Activated CD4-positive, CD25-positive, alpha-beta regulatory T cell treated with anti-CD3 and anti-CD28 coated beads, Interleukin-2, amount 50 U/mL, for 16 hours (primary cell): ENCODE measurements around the gene RASGRF2.
"Not testable (repeated sequence)": the region's sequence is repeated elsewhere in the genome, so short reads cannot be mapped to it uniquely, and the experiment has no call there.

Experiments used
- DNase-seq: peaks from one replicate; pipeline ENCODE4 v3.0.0-alpha.2; 2020; ENCODE audit warnings: low read depth, low spot score

Gene RASGRF2

DNA sequence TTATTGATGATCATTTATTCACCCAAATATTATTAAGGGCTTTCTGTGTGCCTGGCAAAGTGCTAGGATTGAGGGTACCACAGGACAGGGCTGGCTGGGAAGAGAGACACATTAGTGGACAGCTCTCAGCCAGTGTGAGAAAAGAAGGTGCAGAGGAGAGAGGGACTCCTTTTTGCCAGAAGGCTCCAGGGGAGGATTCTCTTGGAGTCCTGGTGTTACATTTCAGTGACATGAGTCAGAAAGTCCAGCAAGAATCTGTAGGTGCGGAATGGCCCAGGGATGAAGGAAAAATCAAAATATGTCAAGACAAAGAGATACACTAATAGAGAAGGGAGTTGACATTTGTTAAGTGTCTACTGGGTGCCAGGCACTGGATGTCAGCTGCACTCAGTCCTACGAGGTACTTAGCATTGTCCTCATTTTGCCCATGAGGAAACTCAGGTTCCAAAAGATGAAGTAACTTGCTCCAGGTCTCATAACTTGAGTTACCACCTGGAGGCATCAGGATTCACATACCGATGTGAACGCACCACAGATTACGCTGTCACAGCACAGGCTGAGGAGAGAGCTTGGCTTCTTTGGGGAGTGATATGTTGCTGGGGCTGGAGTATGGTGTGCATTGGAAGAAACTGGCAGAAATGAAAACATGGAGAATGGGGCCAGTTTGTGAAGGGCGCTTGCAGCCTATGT lies 60.5 kb downstream of the RASGRF2 start:
- no peak for DNase-seq

DNA sequence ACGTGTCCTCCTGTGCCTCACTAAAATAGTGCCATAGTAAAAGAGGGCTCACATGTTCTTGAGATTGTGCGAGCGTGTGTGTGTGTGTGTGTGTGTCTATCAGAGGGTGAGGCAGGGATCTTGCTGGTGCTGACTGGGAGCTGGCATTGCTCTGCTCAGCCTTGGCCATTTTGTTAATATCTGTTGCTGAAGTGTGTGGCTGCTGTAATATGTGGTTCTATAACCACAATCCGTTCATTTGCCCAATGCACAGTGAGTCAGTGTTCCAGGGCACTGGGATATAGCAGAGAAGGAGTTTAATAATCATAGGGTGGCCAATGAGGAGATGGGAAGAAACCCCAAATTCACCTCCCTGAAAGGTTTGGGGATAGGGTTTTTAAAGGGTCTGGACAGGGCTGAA lies 61.3 kb downstream of the RASGRF2 start:
- DNase-seq, result no peak

GRCh38 chr5:81021951-81022687 lies 62.0 kb downstream of the RASGRF2 start:
- no peak for DNase-seq

DNA sequence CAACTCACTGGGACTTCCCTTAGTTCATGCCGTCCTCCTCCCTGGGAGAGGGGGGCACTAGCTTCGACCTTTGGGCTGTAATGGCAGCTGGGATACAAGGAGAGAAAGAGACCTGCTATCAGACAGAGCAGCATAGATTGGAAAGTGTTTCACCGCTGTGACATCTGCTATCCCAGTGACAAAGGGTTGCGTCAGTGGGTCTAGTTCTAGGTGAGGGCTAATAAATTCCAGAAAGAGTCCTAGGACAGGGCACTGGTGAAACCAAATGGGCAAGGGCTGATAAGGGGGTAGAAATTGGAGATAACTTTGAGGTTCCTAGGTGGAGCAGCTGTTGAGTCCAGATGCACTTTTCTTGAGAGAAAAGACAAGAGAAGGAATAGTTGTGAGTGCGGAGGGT lies 62.5 kb downstream of the RASGRF2 start:
- DNase-seq, result no peak

- DNase-seq, result no peak
Measured at GRCh38 chr5:81023261-81023970, 63.3 kb downstream of the RASGRF2 start.

DNA sequence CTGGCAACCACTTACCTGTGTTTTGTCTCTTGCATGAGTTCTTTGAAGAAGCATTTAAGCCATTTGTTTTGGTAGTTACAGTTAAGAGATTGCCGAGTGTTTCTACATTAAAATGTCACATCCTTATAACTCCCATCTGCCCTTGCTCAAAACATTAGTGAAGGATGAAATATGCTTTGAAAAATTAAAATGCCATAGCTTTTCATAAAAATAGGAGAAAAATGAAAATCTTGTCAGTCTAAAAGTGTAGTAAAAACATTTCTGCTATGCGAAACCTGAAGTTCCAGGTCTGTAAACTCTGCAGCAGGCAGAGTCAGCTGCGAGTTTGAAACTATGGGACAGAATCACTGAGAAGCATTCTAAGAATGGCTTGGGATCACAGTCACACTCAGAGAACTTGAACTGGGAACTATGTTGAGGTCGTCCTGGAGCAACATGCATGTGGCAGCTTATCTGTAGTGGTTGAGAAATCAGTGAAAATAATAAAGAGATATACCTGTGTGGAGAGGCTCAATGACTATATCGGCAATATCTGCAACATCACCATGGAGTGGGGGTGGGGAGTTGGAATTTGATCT lies 67.4 kb downstream of the RASGRF2 start:
- DNase-seq, result no peak

GRCh38 chr5:81028888-81029287 lies 68.7 kb downstream of the RASGRF2 start:
- not testable (repeated sequence) for DNase-seq

GRCh38 chr5:81029736-81030135 lies 69.6 kb downstream of the RASGRF2 start:
- not testable (repeated sequence) for DNase-seq

GRCh38 chr5:81030236-81031034 lies 70.3 kb downstream of the RASGRF2 start:
- DNase-seq, result not testable (repeated sequence)

DNA sequence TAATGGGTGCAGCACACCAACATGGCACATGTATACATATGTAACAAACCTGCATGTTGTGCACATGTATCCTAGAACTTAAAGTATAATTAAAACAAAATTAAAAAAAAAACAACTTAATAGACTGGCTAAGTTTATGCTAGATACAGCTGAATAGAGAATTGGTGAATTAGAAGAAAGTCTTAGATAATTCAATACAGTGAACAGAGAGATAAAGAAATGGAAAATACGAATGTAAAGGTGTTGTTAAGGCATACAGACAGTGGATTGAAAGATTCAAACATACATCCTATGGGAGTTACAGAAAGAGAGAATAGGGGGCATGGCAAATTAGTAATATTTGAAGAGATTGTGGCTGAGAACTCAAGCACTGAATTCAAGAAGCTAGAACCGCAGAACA lies 75.4 kb downstream of the RASGRF2 start:
- DNase-seq, result no peak

DNA sequence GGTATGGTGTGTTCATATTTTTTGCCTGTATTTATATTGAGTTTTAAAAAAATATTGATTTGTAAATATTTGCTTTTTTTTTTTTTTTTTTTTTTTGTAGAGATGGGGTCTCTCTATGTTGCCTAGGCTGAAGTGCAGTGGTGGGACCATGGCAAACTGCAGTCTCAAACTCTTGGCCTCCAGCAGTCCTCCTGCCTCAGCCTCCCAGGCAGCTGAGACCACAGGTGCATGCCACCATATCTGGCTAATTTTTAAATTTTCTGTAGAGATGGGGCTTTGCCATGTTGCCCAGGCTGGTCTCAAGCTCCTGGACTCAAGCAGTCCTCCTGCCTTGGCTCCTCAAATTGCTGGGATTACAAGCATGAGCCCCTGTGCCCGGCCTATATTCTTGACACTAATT lies 78.3 kb downstream of the RASGRF2 start:
- no peak for DNase-seq

GRCh38 chr5:81044868-81045267 lies 84.7 kb downstream of the RASGRF2 start:
- no peak for DNase-seq

DNA sequence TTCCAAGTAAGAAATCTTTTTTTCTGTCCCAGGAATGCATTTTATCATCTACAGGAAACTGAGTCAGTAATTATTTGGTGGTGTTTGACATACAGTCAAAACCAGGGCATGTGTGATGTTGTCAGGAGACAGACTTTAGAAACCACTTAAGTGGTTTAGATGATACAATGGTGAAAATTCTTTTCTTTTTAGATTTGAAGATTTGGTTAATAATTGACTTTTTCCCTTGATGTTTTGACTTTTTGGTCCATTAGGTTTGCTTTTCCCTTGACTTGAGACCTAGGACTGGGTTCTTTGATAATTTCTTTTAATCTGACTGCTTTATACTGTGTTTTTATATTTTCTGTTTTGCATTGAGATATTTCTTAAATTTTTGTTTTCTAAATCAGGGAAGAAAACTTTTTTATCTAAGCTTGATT lies 85.2 kb downstream of the RASGRF2 start:
- no peak for DNase-seq

DNA sequence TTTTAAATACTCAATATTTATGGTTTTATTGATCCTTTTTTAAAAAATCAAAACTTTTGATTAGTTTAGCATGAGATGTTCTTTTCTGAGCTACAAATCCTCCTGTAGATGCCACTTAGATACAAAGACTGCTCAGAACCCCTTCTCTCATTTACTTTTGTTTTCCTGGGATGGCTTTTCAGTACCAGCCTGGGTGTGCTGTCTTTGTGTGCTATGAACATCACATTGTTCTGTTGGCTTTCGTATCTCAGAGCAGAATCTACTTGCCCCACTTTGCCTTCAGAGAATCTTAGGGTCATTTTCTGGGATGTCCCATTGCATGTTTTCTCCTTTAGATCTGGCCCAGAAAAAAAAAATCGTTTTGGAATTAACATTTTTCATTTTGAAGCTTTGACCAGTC lies 85.9 kb downstream of the RASGRF2 start:
- DNase-seq, result no peak

GRCh38 chr5:81052325-81052724 lies 92.2 kb downstream of the RASGRF2 start:
- no peak for DNase-seq

- not testable (repeated sequence) for DNase-seq
Measured at GRCh38 chr5:81053282-81053681, 93.1 kb downstream of the RASGRF2 start.

DNA sequence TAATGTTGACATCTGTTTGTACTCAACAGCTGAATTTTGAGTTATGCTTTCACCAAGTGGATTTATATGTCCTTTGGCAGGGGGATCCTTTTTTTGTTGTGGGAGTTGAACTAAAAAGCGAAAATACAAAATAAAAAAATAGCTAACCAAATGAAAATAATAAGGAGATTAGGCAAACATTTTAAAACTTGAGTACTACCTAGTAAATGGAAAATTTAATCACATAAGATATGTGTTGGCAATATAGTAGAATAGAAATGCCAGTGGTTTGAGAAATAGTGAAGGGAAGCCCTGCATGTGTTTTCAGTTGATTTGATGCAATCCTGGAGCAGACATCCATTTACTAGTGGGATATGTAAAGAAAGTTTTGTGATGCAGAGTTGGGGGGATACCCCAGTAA lies 98.0 kb downstream of the RASGRF2 start:
- DNase-seq, result no peak

- no peak for DNase-seq
Measured at GRCh38 chr5:81065492-81065891, 105.3 kb downstream of the RASGRF2 start.

- DNase-seq, result no peak
Measured at GRCh38 chr5:81066102-81066501, 105.9 kb downstream of the RASGRF2 start.

GRCh38 chr5:81067406-81067805 lies 107.2 kb downstream of the RASGRF2 start:
- no peak for DNase-seq

GRCh38 chr5:81068063-81068462 lies 107.9 kb downstream of the RASGRF2 start:
- no peak for DNase-seq
